Liver (tissue), 9 donors: Measurements from ENCODE around the gene ZNF440. TPM values are rescaled to one million over a fixed set of nuclear protein-coding genes. Genes with fewer than 3 reads are reported as not detected.

Experiments
- DNase-seq: peaks from one replicate; pipeline ENCODE4 v3.0.0-alpha.2; 2017; ENCODE audit warnings: low spot score
- H3K27ac ChIP-seq, 2 donors: one replicate each; pipeline ENCODE4 v1.7.0; 2013; ENCODE audit warnings: inconsistent platforms in 2 of 2, low read length in 2 of 2, control low read depth in 1 of 2, low read depth in 1 of 2, mild to moderate bottlenecking in 1 of 2
- H3K27me3 ChIP-seq, 4 donors: one replicate each; pipeline versions ENCODE4 v1.6.1 to v1.7.0; 2013; ENCODE audit warnings: low read length in 3 of 4, inconsistent platforms in 1 of 4, mild to moderate bottlenecking in 1 of 4, moderate library complexity in 1 of 4; ENCODE audit not compliant: control insufficient read depth in 4 of 4, insufficient read depth in 4 of 4
- H3K36me3 ChIP-seq, 4 donors: one replicate each; pipeline versions ENCODE4 v1.6.1 to v1.7.0; 2013; ENCODE audit warnings: low read length in 3 of 4, mild to moderate bottlenecking in 3 of 4, low read depth in 1 of 4, moderate library complexity in 1 of 4; ENCODE audit not compliant: control insufficient read depth in 4 of 4, insufficient read depth in 3 of 4
- H3K4me1 ChIP-seq, 4 donors: one replicate each; pipeline versions ENCODE4 v1.6.1 to v1.7.0; 2013; ENCODE audit warnings: low read length in 3 of 4, mild to moderate bottlenecking in 3 of 4, moderate library complexity in 1 of 4; ENCODE audit not compliant: control insufficient read depth in 4 of 4, insufficient read depth in 4 of 4
- H3K4me3 ChIP-seq, 3 donors: one replicate each; pipeline versions ENCODE4 v1.6.1 to v1.7.0; 2013; ENCODE audit warnings: low read length in 3 of 3, control low read depth in 1 of 3, low read depth in 1 of 3, mild to moderate bottlenecking in 1 of 3
- H3K9ac ChIP-seq, 2 donors: one replicate each; pipeline ENCODE4 v1.7.0; 2013; ENCODE audit warnings: low read length in 2 of 2, mild to moderate bottlenecking in 2 of 2, moderate library complexity in 2 of 2, control low read depth in 1 of 2, low read depth in 1 of 2
- H3K9me3 ChIP-seq, 4 donors: one replicate each; pipeline versions ENCODE4 v1.6.1 to v1.7.0; 2013; ENCODE audit warnings: low read length in 3 of 4; ENCODE audit not compliant: control insufficient read depth in 4 of 4
- ATF3 ChIP-seq: IDR thresholded peaks from 2 replicates; pipeline ENCODE4 v1.6.1; 2016; ENCODE audit warnings: antibody characterized with exemption
- CTCF ChIP-seq: fragments of 150-350 bp; IDR thresholded peaks from 2 replicates; pipeline ENCODE4 v1.5.1; 2017; ENCODE audit warnings: improper control_type of control experiment, low read depth, low read length; ENCODE audit not compliant: missing input control
- EGR1 ChIP-seq, 2 donors: IDR thresholded peaks; 2 replicates each; pipeline ENCODE4 v1.6.1; 2016 to 2018; ENCODE audit warnings: antibody characterized with exemption in 2 of 2, low read depth in 2 of 2
- FOXA1 ChIP-seq: IDR thresholded peaks from 2 replicates; pipeline ENCODE4 v1.6.1; 2016; ENCODE audit warnings: antibody characterized with exemption
- FOXA2 ChIP-seq: IDR thresholded peaks from 2 replicates; pipeline ENCODE4 v1.6.1; 2016; ENCODE audit warnings: antibody characterized with exemption
- HNF4A ChIP-seq, 2 donors: conservative IDR thresholded peaks; 2 replicates each; pipeline ENCODE4 v1.6.1; 2016; ENCODE audit warnings: antibody characterized with exemption in 2 of 2, mild to moderate bottlenecking in 2 of 2
- HNF4G ChIP-seq: IDR thresholded peaks from 2 replicates; pipeline ENCODE4 v1.6.1; 2016; ENCODE audit warnings: antibody characterized with exemption
- JUND ChIP-seq, 2 donors: IDR thresholded peaks; 2 replicates each; pipeline ENCODE4 v1.6.1; 2016; ENCODE audit warnings: antibody characterized with exemption in 2 of 2
- NR2F2 ChIP-seq: IDR thresholded peaks from 2 replicates; pipeline ENCODE4 v1.6.1; 2016; ENCODE audit warnings: antibody characterized with exemption
- RAD21 ChIP-seq, 2 donors: IDR thresholded peaks; 2 replicates each; pipeline ENCODE4 v1.6.1; 2016; ENCODE audit warnings: antibody characterized with exemption in 2 of 2, mild to moderate bottlenecking in 2 of 2
- RXRA ChIP-seq, 2 donors: IDR thresholded peaks; 2 replicates each; pipeline ENCODE4 v1.6.1; 2017 to 2018; ENCODE audit warnings: antibody characterized with exemption in 2 of 2, mild to moderate bottlenecking in 1 of 2
- SP1 ChIP-seq: IDR thresholded peaks from 2 replicates; pipeline ENCODE4 v1.6.1; 2018; ENCODE audit warnings: antibody characterized with exemption, mild to moderate bottlenecking
- TAF1 ChIP-seq: conservative IDR thresholded peaks from 2 replicates; pipeline ENCODE4 v1.6.1; 2016; ENCODE audit warnings: antibody characterized with exemption, mild to moderate bottlenecking
- YY1 ChIP-seq: IDR thresholded peaks from 2 replicates; pipeline ENCODE4 v1.6.1; 2016; ENCODE audit warnings: antibody characterized with exemption, mild to moderate bottlenecking
- ZBTB33 ChIP-seq: IDR thresholded peaks from 2 replicates; pipeline ENCODE4 v1.6.1; 2016; ENCODE audit warnings: antibody characterized with exemption
- WGBS: extraction: QIAGEN DNeasy Blood & Tissue Kit; methylation state at CpG from one replicate; pipeline ENCODE4 v1.1.7; 2013; 5-methylcytosine and 5-hydroxymethylcytosine counted together
- polyA plus RNA-seq, 2 donors: library from polyadenylated mRNA; stranded (reverse) in 1 of 2; unstranded in 1 of 2; fragments of 200-250 nt in 1 of 2; fragments of >200 nt in 1 of 2; fragmentation: Nextera tagmentation in 1 of 2; extraction: Ambion mirVana in 1 of 2; gene quantifications; one replicate each; pipeline versions ENCODE4 v1.2.1 to v1.2.3, GENCODE V29; 2013 to 2015
- total RNA-seq, 2 donors: library from RNA; depleted of rRNA; stranded (reverse); fragments of >200 nt; gene quantifications; one replicate each; pipeline ENCODE4 v1.2.3, GENCODE V29; 2014
- TF ChIP-seq, protein P1 (sequence below): IDR thresholded peaks from 2 replicates; pipeline ENCODE4 v1.6.1; 2016; ENCODE audit warnings: antibody characterized with exemption, mild to moderate bottlenecking
- TF ChIP-seq, protein P2 (sequence below): IDR thresholded peaks from 2 replicates; pipeline ENCODE4 v1.6.1; 2016; ENCODE audit warnings: antibody characterized with exemption
- donor health status: healthy.
- donor health status: healthy.
- donor health status: healthy.
- donor health status: healthy.
- donor health status: healthy.

Gene ZNF440
- total and polyA plus RNA-seq, 4 donors, result 1.3 to 8.5 (median 4.3) TPM

DNA sequence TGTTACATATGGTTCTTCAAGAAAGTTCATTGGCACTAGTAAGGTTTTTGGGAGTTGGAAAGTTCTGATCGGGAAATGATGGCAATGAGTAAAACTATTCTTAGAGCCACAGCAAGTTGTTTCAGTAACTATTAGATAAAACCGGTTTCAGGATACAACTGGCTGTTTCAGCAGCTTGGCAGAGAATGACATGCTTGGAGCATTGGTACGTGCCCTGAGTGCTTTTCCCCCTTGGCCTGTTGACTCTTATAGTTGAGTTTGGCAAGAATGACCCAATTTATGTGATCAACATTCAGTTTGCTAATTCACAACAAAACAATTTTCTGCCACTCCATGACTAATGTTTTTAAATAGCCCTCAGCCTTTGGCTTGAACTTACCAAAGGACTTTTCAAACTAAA lies 26.5 kb upstream of the ZNF440 start:
- H3K27ac ChIP-seq, result no peak overlapping the region
- H3K27me3 ChIP-seq, result no peaks in the 10 kb centered on the region
- TF ChIP-seq CTCF, result no peak
- no peak for TF ChIP-seq FOXA1
- no peak for TF ChIP-seq HNF4A (conservative IDR thresholded peaks at IDR 0.05)
- TF ChIP-seq NR2F2, result no peak
- TF ChIP-seq RAD21 (IDR thresholded peaks at IDR 0.05), result no peak
- no peak for TF ChIP-seq RXRA (IDR thresholded peaks at IDR 0.05)
- TF ChIP-seq HNF4G, result no peak
- no peak for TF ChIP-seq SP1
- TF ChIP-seq, protein P1, sequence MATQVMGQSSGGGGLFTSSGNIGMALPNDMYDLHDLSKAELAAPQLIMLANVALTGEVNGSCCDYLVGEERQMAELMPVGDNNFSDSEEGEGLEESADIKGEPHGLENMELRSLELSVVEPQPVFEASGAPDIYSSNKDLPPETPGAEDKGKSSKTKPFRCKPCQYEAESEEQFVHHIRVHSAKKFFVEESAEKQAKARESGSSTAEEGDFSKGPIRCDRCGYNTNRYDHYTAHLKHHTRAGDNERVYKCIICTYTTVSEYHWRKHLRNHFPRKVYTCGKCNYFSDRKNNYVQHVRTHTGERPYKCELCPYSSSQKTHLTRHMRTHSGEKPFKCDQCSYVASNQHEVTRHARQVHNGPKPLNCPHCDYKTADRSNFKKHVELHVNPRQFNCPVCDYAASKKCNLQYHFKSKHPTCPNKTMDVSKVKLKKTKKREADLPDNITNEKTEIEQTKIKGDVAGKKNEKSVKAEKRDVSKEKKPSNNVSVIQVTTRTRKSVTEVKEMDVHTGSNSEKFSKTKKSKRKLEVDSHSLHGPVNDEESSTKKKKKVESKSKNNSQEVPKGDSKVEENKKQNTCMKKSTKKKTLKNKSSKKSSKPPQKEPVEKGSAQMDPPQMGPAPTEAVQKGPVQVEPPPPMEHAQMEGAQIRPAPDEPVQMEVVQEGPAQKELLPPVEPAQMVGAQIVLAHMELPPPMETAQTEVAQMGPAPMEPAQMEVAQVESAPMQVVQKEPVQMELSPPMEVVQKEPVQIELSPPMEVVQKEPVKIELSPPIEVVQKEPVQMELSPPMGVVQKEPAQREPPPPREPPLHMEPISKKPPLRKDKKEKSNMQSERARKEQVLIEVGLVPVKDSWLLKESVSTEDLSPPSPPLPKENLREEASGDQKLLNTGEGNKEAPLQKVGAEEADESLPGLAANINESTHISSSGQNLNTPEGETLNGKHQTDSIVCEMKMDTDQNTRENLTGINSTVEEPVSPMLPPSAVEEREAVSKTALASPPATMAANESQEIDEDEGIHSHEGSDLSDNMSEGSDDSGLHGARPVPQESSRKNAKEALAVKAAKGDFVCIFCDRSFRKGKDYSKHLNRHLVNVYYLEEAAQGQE, result no peak
- TF ChIP-seq ZBTB33, result no peak
- no peak for TF ChIP-seq TAF1
- WGBS, result 77% methylated on average over 3 of the region's 3 CpGs
- no peak for DNase-seq
- H3K36me3 ChIP-seq, result peaks cover 0 to 9% (median 3%) of the 10 kb centered on the region in 4 donors
- peaks cover 31 to 53% (median 40%) of the 10 kb centered on the region in 4 donors for H3K9me3 ChIP-seq
- no peak overlapping the region for H3K9ac ChIP-seq
- peak overlapping the region in 2 of 3 donors; percentile 22 to 34 for H3K4me3 ChIP-seq
- no peaks in the 10 kb centered on the region for H3K4me1 ChIP-seq

DNA sequence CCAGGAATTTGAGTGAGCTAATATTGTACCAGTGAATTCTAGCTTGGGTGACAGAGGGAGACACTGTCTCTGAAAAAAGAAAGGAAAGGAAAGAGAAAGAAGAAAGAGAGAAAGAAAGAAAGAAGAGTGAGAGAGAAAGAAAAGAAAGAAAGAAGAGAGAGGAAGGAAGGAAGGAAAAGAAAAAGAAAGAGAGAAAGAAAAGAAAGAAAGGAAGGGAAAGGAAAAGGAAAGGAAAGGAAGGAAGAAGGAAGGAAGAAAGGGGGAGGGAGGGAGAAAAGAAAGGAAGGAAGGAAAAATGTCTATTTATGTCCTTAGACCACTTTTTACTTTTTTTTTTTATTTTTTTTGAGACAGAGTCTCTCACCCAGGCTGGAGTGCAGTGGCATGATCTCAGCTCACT lies 21.1 kb upstream of the ZNF440 start:
- Histone ChIP-seq H3K9ac (no peak overlapping the region), H3K36me3 (no peaks in the 10 kb centered on the region), H3K9me3 (peaks cover 8 to 16% (median 10%) of the 10 kb centered on the region in 4 donors), H3K27ac (no peak overlapping the region), H3K4me3 (no peak overlapping the region), H3K4me1 (peaks cover 4 to 8% (median 6%) of the 10 kb centered on the region in 4 donors), H3K27me3 (no peaks in the 10 kb centered on the region)
- no peak for DNase-seq
- TF ChIP-seq, protein P1, result no peak
- no peak for TF ChIP-seq FOXA2
- no peak for TF ChIP-seq FOXA1
- no peak for TF ChIP-seq JUND (IDR thresholded peaks at IDR 0.05)
- no peak for TF ChIP-seq HNF4A (conservative IDR thresholded peaks at IDR 0.05)
- TF ChIP-seq SP1, result no peak
- no peak for TF ChIP-seq RAD21 (IDR thresholded peaks at IDR 0.05)
- TF ChIP-seq YY1, result no peak
- TF ChIP-seq, protein P2, sequence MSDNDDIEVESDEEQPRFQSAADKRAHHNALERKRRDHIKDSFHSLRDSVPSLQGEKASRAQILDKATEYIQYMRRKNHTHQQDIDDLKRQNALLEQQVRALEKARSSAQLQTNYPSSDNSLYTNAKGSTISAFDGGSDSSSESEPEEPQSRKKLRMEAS, result no peak
- no peak for TF ChIP-seq ZBTB33
- TF ChIP-seq TAF1, result no peak
- no peak for TF ChIP-seq RXRA (IDR thresholded peaks at IDR 0.05)
- no peak for TF ChIP-seq NR2F2
- no peak for TF ChIP-seq ATF3
- no peak for TF ChIP-seq EGR1 (IDR thresholded peaks at IDR 0.05; ENCODE audit: low read depth in 2 of 2)
- TF ChIP-seq HNF4G, result no peak
